ENCODE measurements around the gene KLF7. TPM values are rescaled to one million over a fixed set of nuclear protein-coding genes. Genes with fewer than 3 reads are reported as not detected.

The KLF7 gene
- total and polyA plus RNA-seq, 2 donors: 15.1 to 30.3 TPM

- 76% methylated on average over 4 of the region's 4 CpGs for WGBS
- Histone ChIP-seq H3K36me3 (ENCODE audit: insufficient read depth) (no peaks in the 10 kb centered on the region), H3K4me3 (ENCODE audit: low read depth, low read length) (no peak overlapping the region), H3K27ac (ENCODE audit: low read depth) (no peak overlapping the region), H3K4me1 (ENCODE audit: insufficient read depth) (no peaks in the 10 kb centered on the region)
- DNase-seq (ENCODE audit: extremely low spot score): no peak
Observed at GRCh38 chr2:207097278-207097677, 68.5 kb downstream of the KLF7 start.

- H3K27ac ChIP-seq (ENCODE audit: low read depth): no peak overlapping the region
- WGBS: 74% methylated on average over 6 of the region's 6 CpGs
- no peak for DNase-seq (ENCODE audit: extremely low spot score)
- H3K4me3 ChIP-seq (ENCODE audit: low read depth, low read length): no peak overlapping the region
- no peaks in the 10 kb centered on the region for H3K36me3 ChIP-seq (ENCODE audit: insufficient read depth)
- H3K4me1 ChIP-seq (ENCODE audit: insufficient read depth): no peaks in the 10 kb centered on the region
Observed at GRCh38 chr2:207095963-207096362, 69.8 kb downstream of the KLF7 start.

DNA sequence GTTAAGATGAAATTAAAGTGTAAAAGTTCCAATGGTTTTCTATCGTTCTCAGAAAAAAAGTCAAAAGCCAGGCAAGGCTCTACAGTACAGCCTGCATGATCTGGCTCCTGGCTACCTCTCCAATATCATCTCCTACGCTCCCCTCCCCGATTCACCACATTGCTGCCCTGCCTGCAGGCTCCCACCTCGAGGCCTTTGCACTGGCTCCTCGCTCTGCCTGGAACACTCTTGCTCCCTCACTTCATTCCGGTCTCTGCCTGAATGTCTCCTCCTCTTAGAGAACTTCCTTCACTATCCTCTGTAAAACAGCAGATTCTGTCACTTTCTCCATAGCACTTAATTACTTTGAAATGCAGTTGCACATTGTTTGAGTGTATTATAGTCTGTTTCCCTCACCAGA lies 72.5 kb downstream of the KLF7 start:
- DNase-seq (ENCODE audit: extremely low spot score): no peak
- WGBS: 94% methylated on average over 6 of the region's 6 CpGs
- Histone ChIP-seq H3K36me3 (ENCODE audit: insufficient read depth) (no peaks in the 10 kb centered on the region), H3K4me3 (ENCODE audit: low read depth, low read length) (no peak overlapping the region), H3K4me1 (ENCODE audit: insufficient read depth) (no peaks in the 10 kb centered on the region), H3K27ac (ENCODE audit: low read depth) (no peak overlapping the region)

DNA sequence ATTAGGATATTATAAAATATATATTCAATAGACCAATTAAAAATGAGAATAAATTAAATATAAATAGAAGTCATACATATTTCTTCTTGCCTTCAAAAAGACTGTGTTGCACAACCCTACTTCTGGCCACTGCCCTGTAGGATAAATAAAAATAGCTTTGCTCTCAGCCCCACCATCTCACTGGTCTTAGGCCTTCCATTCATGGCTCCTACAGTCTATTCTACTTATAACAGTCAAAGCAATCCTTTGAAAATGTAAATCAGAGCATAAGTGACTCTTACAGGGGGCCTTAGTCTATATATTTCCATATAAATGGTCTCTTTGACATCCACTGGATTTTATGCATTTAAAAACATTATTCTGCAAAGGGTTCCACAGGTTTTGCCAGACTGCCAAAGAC lies 72.9 kb downstream of the KLF7 start:
- Histone ChIP-seq H3K27ac (ENCODE audit: low read depth) (no peak overlapping the region), H3K4me3 (ENCODE audit: low read depth, low read length) (no peak overlapping the region), H3K4me1 (ENCODE audit: insufficient read depth) (no peaks in the 10 kb centered on the region), H3K36me3 (ENCODE audit: insufficient read depth) (no peaks in the 10 kb centered on the region)
- DNase-seq (ENCODE audit: extremely low spot score): no peak

DNA sequence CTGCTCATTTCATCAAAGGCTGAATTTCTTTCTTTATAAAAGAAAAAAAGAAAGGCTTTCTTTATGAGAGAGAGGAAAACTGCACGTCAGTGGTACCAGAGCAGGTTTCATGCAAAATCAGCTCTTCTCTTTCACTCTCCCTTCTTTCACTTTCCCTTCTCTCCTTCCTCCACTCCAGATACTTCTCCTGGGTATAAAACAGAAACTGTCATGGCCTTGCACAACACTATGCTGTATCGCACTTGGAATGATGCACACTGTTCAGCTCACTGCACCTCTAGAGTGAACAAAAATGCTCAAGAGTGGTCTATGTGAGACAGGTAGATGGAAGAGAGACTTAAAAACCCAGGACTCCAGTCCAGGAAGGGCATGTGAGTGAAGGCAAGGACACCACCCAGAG lies 73.8 kb downstream of the KLF7 start:
- no peaks in the 10 kb centered on the region for H3K36me3 ChIP-seq (ENCODE audit: insufficient read depth)
- H3K4me3 ChIP-seq (ENCODE audit: low read depth, low read length): no peak overlapping the region
- H3K27ac ChIP-seq (ENCODE audit: low read depth): no peak overlapping the region
- WGBS: 95% methylated on average over 2 of the region's 2 CpGs
- no peak for DNase-seq (ENCODE audit: extremely low spot score)
- no peaks in the 10 kb centered on the region for H3K4me1 ChIP-seq (ENCODE audit: insufficient read depth)

- Histone ChIP-seq H3K4me3 (ENCODE audit: low read depth, low read length) (no peak overlapping the region), H3K36me3 (ENCODE audit: insufficient read depth) (no peaks in the 10 kb centered on the region), H3K4me1 (ENCODE audit: insufficient read depth) (no peaks in the 10 kb centered on the region), H3K27ac (ENCODE audit: low read depth) (no peak overlapping the region)
- no peak for DNase-seq (ENCODE audit: extremely low spot score)
- 60% methylated on average over 2 of the region's 2 CpGs for WGBS
Observed at GRCh38 chr2:207091176-207091575, 74.6 kb downstream of the KLF7 start.

GRCh38 chr2:207090389-207090788 lies 75.4 kb downstream of the KLF7 start:
- no peak for DNase-seq (ENCODE audit: extremely low spot score)
- Histone ChIP-seq H3K27ac (ENCODE audit: low read depth) (no peak overlapping the region), H3K4me3 (ENCODE audit: low read depth, low read length) (no peak overlapping the region), H3K4me1 (ENCODE audit: insufficient read depth) (no peaks in the 10 kb centered on the region), H3K36me3 (ENCODE audit: insufficient read depth) (no peaks in the 10 kb centered on the region)
- WGBS: 53% methylated on average over 5 of the region's 5 CpGs

GRCh38 chr2:207088839-207089238 lies 76.9 kb downstream of the KLF7 start:
- WGBS: 63% methylated on average over 3 of the region's 3 CpGs
- Histone ChIP-seq H3K4me3 (ENCODE audit: low read depth, low read length) (no peak overlapping the region), H3K36me3 (ENCODE audit: insufficient read depth) (no peaks in the 10 kb centered on the region), H3K27ac (ENCODE audit: low read depth) (no peak overlapping the region), H3K4me1 (ENCODE audit: insufficient read depth) (no peaks in the 10 kb centered on the region)
- DNase-seq (ENCODE audit: extremely low spot score): no peak

DNA sequence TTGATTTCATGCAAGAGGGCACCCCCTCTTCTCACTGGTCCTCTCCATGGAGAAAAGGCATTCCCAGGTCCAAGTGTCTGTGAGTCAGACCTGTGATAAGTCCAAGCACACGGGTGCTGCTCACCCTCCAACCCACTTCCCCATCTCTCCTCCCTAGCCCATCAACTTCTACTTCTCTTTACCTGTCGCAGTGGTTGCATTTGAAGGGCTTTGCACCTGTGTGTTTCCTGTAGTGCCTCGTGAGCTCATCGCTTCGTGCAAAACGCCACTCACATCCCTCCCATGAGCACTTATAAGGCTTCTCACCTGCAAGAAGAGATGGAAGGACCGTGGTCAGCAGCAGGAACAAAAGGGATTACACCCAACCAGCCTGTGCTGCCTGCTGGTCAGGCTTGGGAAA lies 77.5 kb downstream of the KLF7 start:
- H3K4me1 ChIP-seq (ENCODE audit: insufficient read depth): no peaks in the 10 kb centered on the region

DNA sequence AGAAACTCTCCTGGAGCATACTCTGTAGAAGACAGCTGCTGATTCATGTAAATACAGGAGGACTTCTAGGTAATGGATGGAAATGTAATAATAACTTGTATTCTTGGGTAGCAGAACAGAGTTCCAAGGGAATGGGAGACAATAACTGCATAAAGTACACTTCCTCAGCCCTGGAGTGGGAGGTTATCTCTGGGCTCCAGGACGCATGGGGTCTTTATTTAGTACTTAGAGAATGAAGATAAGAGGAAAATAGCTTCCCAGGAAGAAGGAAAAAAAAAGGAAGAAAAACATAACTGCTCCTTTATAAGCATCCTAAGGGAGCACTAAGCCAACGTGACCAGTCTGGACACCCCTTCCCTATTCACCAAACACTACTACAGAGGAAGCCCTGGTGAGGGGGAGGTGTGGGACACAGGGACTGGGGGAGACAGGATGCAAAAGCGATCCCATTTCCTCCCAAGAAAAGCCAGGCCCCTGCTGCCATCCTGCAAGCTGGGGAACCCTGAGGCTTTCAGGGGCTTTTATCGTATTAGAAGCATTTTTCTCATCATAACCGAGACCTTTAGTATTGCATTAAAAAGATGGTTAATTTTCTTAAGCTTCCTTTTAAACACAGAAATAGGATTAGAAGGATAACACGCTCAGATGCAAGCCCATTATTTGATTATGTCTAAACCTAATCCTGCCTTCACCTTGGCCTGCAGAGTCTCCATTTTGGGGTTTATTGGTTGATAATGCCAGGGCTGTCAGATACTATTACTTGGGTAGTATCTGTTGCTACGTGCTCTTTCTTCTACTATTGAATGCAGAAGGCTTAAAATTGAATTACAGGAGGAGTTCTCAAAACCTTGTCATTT lies 78.5 kb downstream of the KLF7 start:
- DNase-seq (ENCODE audit: extremely low spot score): no peak
- no peak overlapping the region for H3K4me3 ChIP-seq (ENCODE audit: low read depth, low read length)
- WGBS: 79% methylated on average over 7 of the region's 7 CpGs
- no peaks in the 10 kb centered on the region for H3K4me1 ChIP-seq (ENCODE audit: insufficient read depth)
- no peak overlapping the region for H3K27ac ChIP-seq (ENCODE audit: low read depth)
- H3K36me3 ChIP-seq (ENCODE audit: insufficient read depth): no peaks in the 10 kb centered on the region

More for the DNA sequence above, 77.5 kb downstream of the KLF7 start:
- H3K27ac ChIP-seq (ENCODE audit: low read depth): no peak overlapping the region
- H3K4me3 ChIP-seq (ENCODE audit: low read depth, low read length): no peak overlapping the region
- no peak for DNase-seq (ENCODE audit: extremely low spot score)
- H3K36me3 ChIP-seq (ENCODE audit: insufficient read depth): no peaks in the 10 kb centered on the region
- 88% methylated on average over 7 of the region's 7 CpGs for WGBS

DNA sequence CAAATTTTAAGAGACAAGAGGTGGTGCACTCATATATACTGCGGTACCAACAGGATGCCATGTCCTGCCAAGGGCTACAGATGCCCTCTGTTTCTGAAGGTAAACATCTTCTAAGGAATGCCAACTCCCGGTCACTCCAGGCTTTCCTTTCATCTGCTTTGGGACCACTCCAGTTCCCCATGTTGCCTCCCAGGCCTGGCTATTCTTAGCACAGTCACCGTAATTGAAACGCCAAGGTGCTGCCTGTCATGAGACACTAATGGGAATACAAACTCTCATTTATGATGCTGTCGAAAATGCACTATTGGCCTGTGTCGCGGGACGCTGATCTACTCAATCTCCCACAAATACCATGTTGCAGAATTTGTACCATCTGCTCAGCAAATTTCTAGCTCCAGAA lies 79.6 kb downstream of the KLF7 start:
- no peak for DNase-seq (ENCODE audit: extremely low spot score)
- no peaks in the 10 kb centered on the region for H3K4me1 ChIP-seq (ENCODE audit: insufficient read depth)
- H3K4me3 ChIP-seq (ENCODE audit: low read depth, low read length): no peak overlapping the region
- no peaks in the 10 kb centered on the region for H3K36me3 ChIP-seq (ENCODE audit: insufficient read depth)
- 84% methylated on average over 8 of the region's 8 CpGs for WGBS
- H3K27ac ChIP-seq (ENCODE audit: low read depth): no peak overlapping the region

DNA sequence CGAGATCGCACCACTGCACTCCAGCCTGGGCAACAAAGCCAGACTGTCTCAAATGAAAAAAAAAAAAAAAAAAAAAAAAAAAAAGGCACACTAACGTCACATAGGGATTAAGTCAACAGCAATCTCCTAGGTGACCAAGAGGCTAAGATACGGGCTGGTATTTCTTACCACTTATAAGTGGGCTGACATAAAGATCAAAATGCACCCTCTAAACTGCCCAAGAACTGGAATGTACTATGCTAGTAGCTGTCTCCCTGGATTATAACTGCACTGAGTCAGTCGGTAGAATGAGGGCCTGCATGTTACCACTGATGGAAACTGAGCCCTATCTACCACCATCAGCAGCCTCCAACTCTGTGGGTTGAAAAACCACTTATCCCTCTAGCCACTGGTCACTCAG lies 80.6 kb downstream of the KLF7 start:
- 79% methylated on average over 5 of the region's 5 CpGs for WGBS
- H3K36me3 ChIP-seq (ENCODE audit: insufficient read depth): no peaks in the 10 kb centered on the region
- no peak for DNase-seq (ENCODE audit: extremely low spot score)
- H3K27ac ChIP-seq (ENCODE audit: low read depth): no peak overlapping the region
- H3K4me1 ChIP-seq (ENCODE audit: insufficient read depth): no peaks in the 10 kb centered on the region
- no peak overlapping the region for H3K4me3 ChIP-seq (ENCODE audit: low read depth, low read length)

DNA sequence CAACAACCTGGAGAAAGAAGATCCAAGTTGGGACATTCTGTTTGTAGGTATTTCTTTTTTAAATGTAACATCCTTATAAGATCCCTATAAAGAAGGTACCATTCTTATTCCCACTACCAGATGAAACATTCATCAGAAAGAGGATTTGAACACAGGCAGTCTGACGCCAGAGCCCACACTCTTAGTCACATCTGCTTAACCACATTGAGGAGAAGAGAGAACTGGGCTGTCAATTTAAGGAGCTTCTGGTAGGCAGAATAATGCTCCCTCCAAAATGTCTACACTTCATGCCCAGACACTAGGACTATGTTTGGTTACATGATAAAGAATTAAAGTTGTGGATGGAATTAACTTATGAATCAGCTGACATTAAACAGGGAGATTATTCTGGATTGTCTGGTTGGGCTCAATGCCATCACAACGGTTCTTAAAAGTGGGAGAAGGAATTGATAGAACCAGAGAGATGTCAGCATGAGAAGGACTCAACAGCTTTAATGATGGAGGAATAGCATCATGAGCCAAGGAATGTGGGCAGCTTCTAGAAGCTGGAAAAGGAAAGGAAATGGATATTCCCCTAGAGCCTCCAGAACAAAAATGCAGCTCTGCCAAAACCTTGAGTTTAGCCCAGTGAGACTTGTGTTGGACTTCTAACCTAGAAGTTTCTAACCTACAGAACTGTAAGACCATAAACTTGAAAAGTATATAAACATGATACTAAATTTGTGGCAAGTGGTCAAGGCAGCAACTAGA lies 82.2 kb downstream of the KLF7 start:
- Histone ChIP-seq H3K36me3 (ENCODE audit: insufficient read depth) (no peaks in the 10 kb centered on the region), H3K4me3 (ENCODE audit: low read depth, low read length) (no peak overlapping the region), H3K4me1 (ENCODE audit: insufficient read depth) (no peaks in the 10 kb centered on the region), H3K27ac (ENCODE audit: low read depth) (no peak overlapping the region)
- WGBS: 55% methylated on average over 2 of the region's 2 CpGs
- DNase-seq (ENCODE audit: extremely low spot score): no peak

DNA sequence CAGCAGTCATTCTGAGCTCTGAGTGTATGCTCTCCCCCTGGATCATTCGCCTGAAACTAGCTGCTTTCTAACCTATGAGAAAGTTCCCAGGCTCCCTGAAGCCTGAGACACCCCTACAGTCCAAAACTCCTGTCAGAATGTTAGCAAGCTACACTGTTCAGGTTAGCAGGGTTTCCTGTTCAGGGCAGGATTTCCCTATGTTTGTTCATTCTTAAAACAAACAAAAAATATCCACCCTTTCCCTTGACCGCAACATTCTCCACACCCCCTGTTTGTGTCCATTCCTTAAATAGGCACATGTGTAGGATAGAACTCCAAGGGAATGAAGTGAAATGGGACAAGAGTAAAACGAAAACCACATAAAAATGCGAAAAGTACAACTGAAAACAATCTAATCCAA lies 83.1 kb downstream of the KLF7 start:
- 80% methylated on average over 4 of the region's 4 CpGs for WGBS
- H3K27ac ChIP-seq (ENCODE audit: low read depth): no peak overlapping the region

More for the DNA sequence above, 83.1 kb downstream of the KLF7 start:
- DNase-seq (ENCODE audit: extremely low spot score): no peak
- Histone ChIP-seq H3K4me1 (ENCODE audit: insufficient read depth) (no peaks in the 10 kb centered on the region), H3K4me3 (ENCODE audit: low read depth, low read length) (no peak overlapping the region), H3K36me3 (ENCODE audit: insufficient read depth) (no peaks in the 10 kb centered on the region)
